Measurements from ENCODE around the gene CEMIP2.

The CEMIP2 gene

DNA sequence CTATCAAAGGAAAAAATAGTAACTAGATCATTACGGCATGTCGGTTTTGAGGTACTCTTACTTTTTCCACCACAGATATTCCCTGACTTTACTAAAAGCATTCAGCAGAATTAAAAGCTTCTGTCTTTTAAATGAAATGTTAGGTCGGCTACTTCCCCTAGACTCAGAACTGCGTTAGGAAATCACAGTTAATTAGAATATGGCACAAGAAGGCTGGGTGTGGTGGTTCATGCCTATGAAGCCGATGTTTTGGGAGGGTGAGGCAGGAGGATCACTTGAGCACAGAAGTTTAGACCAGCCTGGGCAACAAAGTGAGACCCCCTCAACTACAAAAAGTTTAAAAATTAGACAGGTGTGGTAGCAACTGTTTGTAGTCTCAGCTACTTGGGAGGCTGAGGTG, 24.4 kb downstream of the CEMIP2 start:
- H3K4me3 ChIP-seq (ENCODE audit: low read depth, low read length): no peak overlapping the region
- TF ChIP-seq, protein P1, sequence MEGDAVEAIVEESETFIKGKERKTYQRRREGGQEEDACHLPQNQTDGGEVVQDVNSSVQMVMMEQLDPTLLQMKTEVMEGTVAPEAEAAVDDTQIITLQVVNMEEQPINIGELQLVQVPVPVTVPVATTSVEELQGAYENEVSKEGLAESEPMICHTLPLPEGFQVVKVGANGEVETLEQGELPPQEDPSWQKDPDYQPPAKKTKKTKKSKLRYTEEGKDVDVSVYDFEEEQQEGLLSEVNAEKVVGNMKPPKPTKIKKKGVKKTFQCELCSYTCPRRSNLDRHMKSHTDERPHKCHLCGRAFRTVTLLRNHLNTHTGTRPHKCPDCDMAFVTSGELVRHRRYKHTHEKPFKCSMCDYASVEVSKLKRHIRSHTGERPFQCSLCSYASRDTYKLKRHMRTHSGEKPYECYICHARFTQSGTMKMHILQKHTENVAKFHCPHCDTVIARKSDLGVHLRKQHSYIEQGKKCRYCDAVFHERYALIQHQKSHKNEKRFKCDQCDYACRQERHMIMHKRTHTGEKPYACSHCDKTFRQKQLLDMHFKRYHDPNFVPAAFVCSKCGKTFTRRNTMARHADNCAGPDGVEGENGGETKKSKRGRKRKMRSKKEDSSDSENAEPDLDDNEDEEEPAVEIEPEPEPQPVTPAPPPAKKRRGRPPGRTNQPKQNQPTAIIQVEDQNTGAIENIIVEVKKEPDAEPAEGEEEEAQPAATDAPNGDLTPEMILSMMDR (IDR thresholded peaks at IDR 0.05; ENCODE audit: insufficient read depth, low read depth, low read length, missing control alignments): no peak
- no peak for DNase-seq (ENCODE audit: low read depth)

DNA sequence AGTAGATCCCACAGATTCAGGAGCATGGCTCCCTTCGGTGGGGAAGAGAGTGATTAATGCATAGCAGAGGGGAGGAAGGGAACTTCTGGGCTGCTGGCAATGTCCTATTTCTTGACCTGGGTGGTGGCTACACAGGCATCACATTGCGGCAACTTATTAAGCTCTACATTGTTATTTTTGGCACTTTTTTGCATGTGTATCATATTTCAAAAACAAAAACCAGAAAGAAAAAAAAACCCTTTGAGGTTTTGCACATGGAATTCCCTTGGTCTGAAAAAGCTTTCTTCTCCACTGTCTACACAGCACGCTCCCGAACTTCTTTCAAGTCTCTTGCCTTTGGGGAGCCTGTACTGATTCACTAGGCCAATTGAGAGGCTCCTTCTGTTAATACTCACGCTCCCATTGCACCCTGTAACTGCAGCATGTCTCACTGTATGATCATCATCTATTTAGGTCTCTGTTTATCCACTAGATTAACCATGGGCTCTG, 25.1 kb downstream of the CEMIP2 start:
- H3K4me3 ChIP-seq (ENCODE audit: low read depth, low read length): no peak overlapping the region
- DNase-seq (ENCODE audit: low read depth): no peak
- TF ChIP-seq, protein P1 (IDR thresholded peaks at IDR 0.05; ENCODE audit: insufficient read depth, low read depth, low read length, missing control alignments): no peak

DNA sequence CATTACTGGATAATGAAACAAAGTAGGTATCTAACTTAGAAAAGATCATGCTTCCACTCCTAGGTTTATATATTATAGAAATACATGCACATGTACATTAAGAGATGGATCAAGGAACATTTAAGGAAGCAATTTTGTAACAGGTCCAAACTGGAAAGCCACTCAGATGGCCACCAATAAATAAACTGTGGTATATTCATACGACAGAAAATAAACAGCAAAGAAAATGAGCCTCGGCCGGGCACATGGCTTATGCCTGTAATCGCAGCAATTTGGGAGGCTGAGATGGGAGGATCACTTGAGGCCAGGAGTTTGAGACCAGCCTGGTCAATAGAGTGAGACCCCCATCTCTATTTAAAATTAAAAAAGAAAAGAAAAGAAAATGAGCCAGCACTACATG, 25.6 kb downstream of the CEMIP2 start:
- TF ChIP-seq, protein P1 (IDR thresholded peaks at IDR 0.05; ENCODE audit: insufficient read depth, low read depth, low read length, missing control alignments): no peak
- no peak overlapping the region for H3K4me3 ChIP-seq (ENCODE audit: low read depth, low read length)
- no peak for DNase-seq (ENCODE audit: low read depth)

DNA sequence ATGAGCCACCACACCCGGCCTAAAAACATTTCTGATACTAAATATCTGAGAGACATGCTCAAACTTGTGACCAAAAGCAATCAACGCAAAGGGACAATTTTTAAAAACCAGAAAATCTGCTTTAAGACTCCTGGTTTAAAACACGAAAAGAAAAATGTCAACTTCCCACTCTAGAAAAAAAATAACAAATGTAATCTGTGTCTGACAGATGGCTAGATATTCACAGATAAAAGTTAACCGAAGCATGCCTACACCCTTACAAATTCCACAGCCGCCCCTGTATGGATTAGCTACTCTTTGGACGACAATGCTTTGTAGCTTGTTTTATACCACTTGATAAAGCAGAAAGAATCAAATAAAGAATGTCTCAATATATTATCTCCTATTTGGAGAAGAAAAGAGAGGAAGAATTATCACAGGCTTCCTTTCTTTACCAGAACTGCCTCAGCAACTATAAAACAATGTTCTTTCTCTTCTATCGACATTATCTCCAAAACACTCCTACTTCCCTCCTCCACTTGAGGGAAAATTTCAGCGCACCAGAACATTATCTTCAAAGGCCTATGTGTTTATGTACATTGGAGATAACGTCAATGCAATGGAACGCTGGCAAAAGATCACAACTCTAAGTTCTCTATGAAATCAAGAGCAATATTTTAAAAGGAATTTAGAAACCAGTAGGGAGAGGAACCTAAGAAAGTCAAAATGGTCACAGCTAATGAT, 26.2 kb downstream of the CEMIP2 start:
- H3K4me3 ChIP-seq (ENCODE audit: low read depth, low read length): no peak overlapping the region
- no peak for DNase-seq (ENCODE audit: low read depth)
- TF ChIP-seq, protein P1 (IDR thresholded peaks at IDR 0.05; ENCODE audit: insufficient read depth, low read depth, low read length, missing control alignments): no peak

DNA sequence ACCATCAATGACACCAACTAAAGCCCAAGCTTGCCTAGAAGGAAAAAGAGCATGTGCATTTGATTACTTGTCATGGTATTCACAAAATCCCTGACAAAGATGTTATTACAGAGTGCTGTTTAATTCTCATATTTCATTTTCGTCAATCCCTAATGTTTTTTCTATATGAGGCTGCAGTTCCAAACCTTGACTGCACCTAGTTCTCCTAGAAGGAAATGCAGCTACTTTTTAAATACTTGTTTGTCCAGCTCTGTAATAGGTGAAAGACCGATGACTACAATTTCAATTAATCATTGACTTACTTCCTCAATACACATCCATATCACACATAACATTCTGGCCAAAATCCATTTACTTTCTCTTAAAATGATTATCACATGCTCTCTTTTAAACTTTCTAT, 28.1 kb downstream of the CEMIP2 start:
- DNase-seq (ENCODE audit: low read depth): no peak
- TF ChIP-seq, protein P1 (IDR thresholded peaks at IDR 0.05; ENCODE audit: insufficient read depth, low read depth, low read length, missing control alignments): no peak

DNA sequence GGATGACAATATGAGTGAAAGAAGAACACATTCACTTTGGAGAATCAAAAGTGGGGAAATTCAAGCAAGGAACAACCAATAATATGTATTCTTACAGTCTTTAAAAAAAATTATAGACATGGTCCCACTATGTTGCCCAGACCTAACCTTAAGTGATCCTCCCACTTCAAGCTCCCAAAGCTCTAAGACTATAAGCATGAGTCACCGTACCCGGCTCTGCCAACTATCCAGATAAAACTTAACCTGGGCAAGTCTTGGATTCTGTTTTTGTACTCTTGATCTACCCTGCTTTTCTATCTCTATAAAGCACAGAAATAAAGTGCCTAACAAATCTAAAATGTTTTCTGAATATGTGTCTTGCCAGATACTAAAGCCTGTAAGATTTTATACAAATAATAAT, 30.9 kb downstream of the CEMIP2 start:
- TF ChIP-seq, protein P1 (IDR thresholded peaks at IDR 0.05; ENCODE audit: insufficient read depth, low read depth, low read length, missing control alignments): no peak
- no peak for DNase-seq (ENCODE audit: low read depth)
- H3K4me3 ChIP-seq (ENCODE audit: low read depth, low read length): no peak overlapping the region

More for the DNA sequence above, 28.1 kb downstream of the CEMIP2 start:
- H3K4me3 ChIP-seq (ENCODE audit: low read depth, low read length): no peak overlapping the region

DNA sequence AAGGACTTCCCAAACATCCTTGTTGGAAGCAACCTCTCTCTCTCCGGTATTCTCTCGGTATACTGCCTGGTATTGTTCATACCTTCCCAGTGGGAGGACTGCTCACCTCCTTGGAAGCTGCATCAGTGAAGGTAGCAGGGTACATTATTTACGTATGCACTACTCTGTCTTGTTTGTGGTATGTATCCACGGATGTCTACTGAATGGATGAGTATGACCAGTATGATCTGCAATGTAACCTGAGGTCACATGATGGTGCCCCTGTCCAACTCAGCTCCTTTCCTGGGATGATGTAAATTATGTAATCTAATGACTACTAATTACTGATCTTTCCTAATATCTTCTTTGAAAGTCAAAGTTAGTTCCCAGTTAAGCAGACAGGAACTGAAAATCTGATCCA, 32.1 kb downstream of the CEMIP2 start:
- no peak overlapping the region for H3K4me3 ChIP-seq (ENCODE audit: low read depth, low read length)
- TF ChIP-seq, protein P1 (IDR thresholded peaks at IDR 0.05; ENCODE audit: insufficient read depth, low read depth, low read length, missing control alignments): no peak
- DNase-seq (ENCODE audit: low read depth): no peak
